ENCODE measurements around the gene ARHGEF4.

GRCh38 chr2:130947967-130948366, 111.3 kb downstream of the ARHGEF4 start:
- TF ChIP-seq POLR2A (IDR thresholded peaks at IDR 0.05), result no peak
- no peak for TF ChIP-seq CTCF (IDR thresholded peaks at IDR 0.05)
